Mesothelial cell of epicardium (in vitro differentiated cells): ENCODE measurements around the gene CD36. TPM values are rescaled to one million over a fixed set of nuclear protein-coding genes. Genes with fewer than 3 reads are reported as not detected.

Source experiments
- DNase-seq, 2 experiments: peaks; one replicate each; pipeline ENCODE4 v3.0.0; 2021; ENCODE audit warnings: low spot score in 2 of 2; ENCODE audit not compliant: unreplicated experiment in 2 of 2
- H3K27ac Mint-ChIP-seq: 2 replicates; pipeline ENCODE4 v1.8.0; 2021; ENCODE audit warnings: mixed read lengths
- H3K27me3 Mint-ChIP-seq: 2 replicates; pipeline ENCODE4 v1.8.0; 2021; ENCODE audit warnings: low read depth, mixed read lengths
- H3K36me3 Mint-ChIP-seq: 2 replicates; pipeline ENCODE4 v1.8.0; 2021; ENCODE audit warnings: mixed read lengths
- H3K4me1 Mint-ChIP-seq: 2 replicates; pipeline ENCODE4 v1.8.0; 2021; ENCODE audit warnings: mixed read lengths
- H3K4me3 Mint-ChIP-seq: 2 replicates; pipeline ENCODE4 v1.8.0; 2021; ENCODE audit warnings: mild to moderate bottlenecking, moderate library complexity, mixed read lengths
- H3K9me3 Mint-ChIP-seq: 2 replicates; pipeline ENCODE4 v1.8.0; 2021; ENCODE audit warnings: mixed read lengths
- CTCF ChIP-seq: fragments of 200-600 bp; sonication (generic); IDR thresholded peaks from one replicate; pipeline ENCODE4 v1.5.0; 2021; ENCODE audit warnings: antibody characterized with exemption; ENCODE audit not compliant: unreplicated experiment
- total RNA-seq: library from RNA; stranded (reverse); gene quantifications from 3 replicates; pipeline ENCODE4 v1.2.1, GENCODE V29; 2021

CD36 gene
- total RNA-seq, 1 donor from 2014 or later: 0.34 TPM

- TF ChIP-seq CTCF: no peak
- Mint-ChIP-seq H3K27ac (no peak overlapping the region), H3K4me3 (no peak overlapping the region), H3K36me3 (no peaks in the 10 kb centered on the region), H3K27me3 (no peaks in the 10 kb centered on the region), H3K9me3 (peaks cover 6% of the 10 kb centered on the region), H3K4me1 (peaks cover 10% of the 10 kb centered on the region)
- no peak for DNase-seq
These were observed 69.7 kb downstream of the CD36 start for GRCh38 chr7:80708123-80708522.

- DNase-seq: no peak
- Mint-ChIP-seq H3K27me3 (no peaks in the 10 kb centered on the region), H3K4me3 (no peak overlapping the region), H3K36me3 (no peaks in the 10 kb centered on the region), H3K4me1 (no peaks in the 10 kb centered on the region), H3K9me3 (peaks cover 6% of the 10 kb centered on the region), H3K27ac (no peak overlapping the region)
- TF ChIP-seq CTCF: no peak
These were observed 73.1 kb downstream of the CD36 start for GRCh38 chr7:80711531-80711930.

- Mint-ChIP-seq H3K9me3 (no peaks in the 10 kb centered on the region), H3K27me3 (no peaks in the 10 kb centered on the region), H3K4me3 (no peak overlapping the region), H3K4me1 (peaks cover 22% of the 10 kb centered on the region), H3K36me3 (no peaks in the 10 kb centered on the region), H3K27ac (no peak overlapping the region)
- TF ChIP-seq CTCF: no peak
- DNase-seq: no peak
These were observed 80.8 kb downstream of the CD36 start for GRCh38 chr7:80719261-80719660.

GRCh38 chr7:80720146-80720545 is 81.7 kb downstream of the CD36 start:
- no peak overlapping the region for H3K4me3 Mint-ChIP-seq
- no peak for DNase-seq
- H3K36me3 Mint-ChIP-seq: no peaks in the 10 kb centered on the region
- no peak for TF ChIP-seq CTCF
- H3K27me3 Mint-ChIP-seq: no peaks in the 10 kb centered on the region
- peaks cover 31% of the 10 kb centered on the region for H3K4me1 Mint-ChIP-seq
- H3K9me3 Mint-ChIP-seq: no peaks in the 10 kb centered on the region
- H3K27ac Mint-ChIP-seq: no peak overlapping the region

DNA sequence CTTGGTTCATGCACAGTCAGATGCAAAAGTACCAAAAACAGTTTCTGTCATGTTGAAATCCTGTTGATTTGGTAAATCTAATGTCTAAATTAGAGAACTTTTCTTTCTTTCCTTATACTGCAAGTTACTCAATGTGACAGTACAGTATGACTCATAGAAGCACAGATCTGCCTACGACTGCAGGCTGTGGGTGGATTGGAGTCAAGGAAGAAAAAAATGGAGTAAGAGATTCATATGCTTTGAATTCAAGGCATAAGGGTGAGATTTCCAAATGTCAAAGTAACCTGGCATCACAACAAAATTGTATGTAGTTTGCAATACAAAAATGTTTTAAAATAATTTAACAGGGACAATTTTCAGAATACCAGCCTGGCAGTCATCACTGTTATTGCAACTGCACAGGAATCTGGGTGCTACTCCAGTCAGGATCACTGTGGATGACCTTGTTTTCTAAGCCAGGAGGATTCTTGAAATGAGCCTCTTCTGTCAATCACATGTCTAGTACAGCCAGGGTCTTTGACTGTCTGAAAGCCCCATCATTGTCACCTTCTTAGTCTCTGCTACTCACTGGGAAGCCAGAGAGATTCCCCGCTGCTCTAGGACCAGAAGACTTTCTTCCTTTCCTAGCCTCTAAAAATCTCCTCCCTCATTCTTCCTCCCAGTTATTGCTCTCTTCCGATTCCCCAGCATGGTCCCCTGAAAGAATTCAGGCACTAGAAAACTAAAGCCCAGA is 83.6 kb downstream of the CD36 start:
- no peak overlapping the region for H3K4me3 Mint-ChIP-seq

More for the DNA sequence above, 83.6 kb downstream of the CD36 start:
- no peaks in the 10 kb centered on the region for H3K36me3 Mint-ChIP-seq
- H3K9me3 Mint-ChIP-seq: no peaks in the 10 kb centered on the region
- peaks cover 35% of the 10 kb centered on the region for H3K4me1 Mint-ChIP-seq
- H3K27ac Mint-ChIP-seq: peak overlapping the region; percentile 10
- no peak for DNase-seq
- H3K27me3 Mint-ChIP-seq: no peaks in the 10 kb centered on the region
- TF ChIP-seq CTCF: no peak
